MG63 (cell line): Measurements from ENCODE around the gene MAJIN. TPM values are rescaled to one million over a fixed set of nuclear protein-coding genes. Genes with fewer than 3 reads are reported as not detected.
A peak's percentile ranks its signal among the peaks of the same experiment; 100 is the strongest.

ENCODE experiments used
- DNase-seq: peaks from one replicate; pipeline ENCODE4 v3.0.0-alpha.2; 2020
- H3K27me3 ChIP-seq: fragments of 250-450 bp; sonication (Bioruptor Pico); 2 replicates; pipeline ENCODE4 v1.5.1; 2020; ENCODE audit warnings: mild to moderate bottlenecking, moderate library complexity
- H3K36me3 ChIP-seq: fragments of 250-450 bp; sonication (Bioruptor Pico); 2 replicates; pipeline ENCODE4 v1.5.1; 2020; ENCODE audit warnings: mild to moderate bottlenecking, moderate library complexity
- H3K4me3 ChIP-seq: fragments of 250-450 bp; sonication (Bioruptor Pico); 2 replicates; pipeline ENCODE4 v1.5.1; 2020; ENCODE audit warnings: mild to moderate bottlenecking, moderate library complexity
- H3K9me3 ChIP-seq: fragments of 250-450 bp; sonication (Bioruptor Pico); 2 replicates; pipeline ENCODE4 v1.5.1; 2020; ENCODE audit warnings: mild to moderate bottlenecking, moderate library complexity
- total RNA-seq: library from RNA; depleted of rRNA; stranded (reverse); fragments of >200 nt; shearing (Covaris generic); gene quantifications from 2 replicates; pipeline ENCODE4 v1.2.3, GENCODE V29; 2014; ENCODE audit warnings: low replicate concordance

MAJIN gene
- total RNA-seq, 1 experiment from 2014 or later, result not detected

- Histone ChIP-seq H3K27me3 (no peaks in the 10 kb centered on the region), H3K4me3 (no peak overlapping the region), H3K36me3 (no peaks in the 10 kb centered on the region; the same call in none of the 2 replicates), H3K9me3 (no peaks in the 10 kb centered on the region)
- no peak for DNase-seq
Measured at GRCh38 chr11:64909653-64910343, 62.1 kb downstream of the MAJIN start.

- no peak for DNase-seq
- H3K9me3 ChIP-seq, result no peaks in the 10 kb centered on the region
- no peaks in the 10 kb centered on the region; the same call in none of the 2 replicates for H3K36me3 ChIP-seq
- no peaks in the 10 kb centered on the region for H3K27me3 ChIP-seq
- no peak overlapping the region for H3K4me3 ChIP-seq
Measured at GRCh38 chr11:64908766-64909165, 63.1 kb downstream of the MAJIN start.

- Histone ChIP-seq H3K9me3 (no peaks in the 10 kb centered on the region), H3K4me3 (no peak overlapping the region), H3K27me3 (no peaks in the 10 kb centered on the region), H3K36me3 (peaks cover 4% of the 10 kb centered on the region; the same call in 1 of the 2 replicates)
- DNase-seq, result no peak
Measured at GRCh38 chr11:64906314-64906635, 65.6 kb downstream of the MAJIN start.

- Histone ChIP-seq H3K36me3 (peaks cover 6% of the 10 kb centered on the region), H3K27me3 (no peaks in the 10 kb centered on the region), H3K9me3 (no peaks in the 10 kb centered on the region), H3K4me3 (no peak overlapping the region)
- DNase-seq, result no peak
Measured at GRCh38 chr11:64905516-64906313, 66.2 kb downstream of the MAJIN start.

- H3K4me3 ChIP-seq, result no peak overlapping the region
- H3K9me3 ChIP-seq, result no peaks in the 10 kb centered on the region
- no peak for DNase-seq
- H3K27me3 ChIP-seq, result no peaks in the 10 kb centered on the region
- H3K36me3 ChIP-seq, result peaks cover 6% of the 10 kb centered on the region
Measured at GRCh38 chr11:64903291-64903833, 68.5 kb downstream of the MAJIN start.

- Histone ChIP-seq H3K9me3 (no peaks in the 10 kb centered on the region), H3K36me3 (peaks cover 6% of the 10 kb centered on the region), H3K4me3 (no peak overlapping the region), H3K27me3 (no peaks in the 10 kb centered on the region)
- no peak for DNase-seq
Measured at GRCh38 chr11:64902102-64902900, 69.6 kb downstream of the MAJIN start.

GRCh38 chr11:64900774-64901173, 71.1 kb downstream of the MAJIN start:
- Histone ChIP-seq H3K36me3 (peaks cover 6% of the 10 kb centered on the region), H3K27me3 (no peaks in the 10 kb centered on the region), H3K9me3 (no peaks in the 10 kb centered on the region), H3K4me3 (no peak overlapping the region)
- no peak for DNase-seq

- Histone ChIP-seq H3K27me3 (no peaks in the 10 kb centered on the region), H3K9me3 (no peaks in the 10 kb centered on the region), H3K4me3 (no peak overlapping the region), H3K36me3 (peaks cover 6% of the 10 kb centered on the region)
- no peak for DNase-seq
Measured at GRCh38 chr11:64900263-64900678, 71.6 kb downstream of the MAJIN start.

- no peak for DNase-seq
- Histone ChIP-seq H3K36me3 (peaks cover 6% of the 10 kb centered on the region), H3K9me3 (no peaks in the 10 kb centered on the region), H3K27me3 (no peaks in the 10 kb centered on the region), H3K4me3 (no peak overlapping the region)
Measured at GRCh38 chr11:64898541-64898940, 73.4 kb downstream of the MAJIN start.

GRCh38 chr11:64898076-64898445, 73.8 kb downstream of the MAJIN start:
- no peak for DNase-seq
- Histone ChIP-seq H3K36me3 (peaks cover 6% of the 10 kb centered on the region), H3K4me3 (no peak overlapping the region), H3K9me3 (no peaks in the 10 kb centered on the region), H3K27me3 (no peaks in the 10 kb centered on the region)

- Histone ChIP-seq H3K4me3 (no peak overlapping the region), H3K9me3 (no peaks in the 10 kb centered on the region), H3K27me3 (no peaks in the 10 kb centered on the region), H3K36me3 (peaks cover 6% of the 10 kb centered on the region)
- no peak for DNase-seq
Measured at GRCh38 chr11:64897381-64898075, 74.4 kb downstream of the MAJIN start.

GRCh38 chr11:64896448-64897022, 75.4 kb downstream of the MAJIN start:
- no peak for DNase-seq
- peaks cover 3% of the 10 kb centered on the region; the same call in 1 of the 2 replicates for H3K36me3 ChIP-seq

GRCh38 chr11:64894812-64895452, 77.0 kb downstream of the MAJIN start:
- no peak for DNase-seq
- Histone ChIP-seq H3K36me3 (no peaks in the 10 kb centered on the region), H3K27me3 (no peaks in the 10 kb centered on the region), H3K9me3 (no peaks in the 10 kb centered on the region), H3K4me3 (no peak overlapping the region)

More at GRCh38 chr11:64896448-64897022, 75.4 kb downstream of the MAJIN start:
- H3K9me3 ChIP-seq, result no peaks in the 10 kb centered on the region
- no peaks in the 10 kb centered on the region for H3K27me3 ChIP-seq
- H3K4me3 ChIP-seq, result no peak overlapping the region

GRCh38 chr11:64894070-64894811, 77.7 kb downstream of the MAJIN start:
- Histone ChIP-seq H3K4me3 (no peak overlapping the region), H3K9me3 (no peaks in the 10 kb centered on the region), H3K36me3 (no peaks in the 10 kb centered on the region), H3K27me3 (no peaks in the 10 kb centered on the region)
- peak; percentile 82 for DNase-seq
